ENCODE data around the gene AFF3.
A peak's percentile ranks its signal among the peaks of the same experiment; 100 is the strongest.
"Not testable (repeated sequence)": the region's sequence is repeated elsewhere in the genome, so short reads cannot be mapped to it uniquely, and the experiment has no call there.

AFF3 gene

DNA sequence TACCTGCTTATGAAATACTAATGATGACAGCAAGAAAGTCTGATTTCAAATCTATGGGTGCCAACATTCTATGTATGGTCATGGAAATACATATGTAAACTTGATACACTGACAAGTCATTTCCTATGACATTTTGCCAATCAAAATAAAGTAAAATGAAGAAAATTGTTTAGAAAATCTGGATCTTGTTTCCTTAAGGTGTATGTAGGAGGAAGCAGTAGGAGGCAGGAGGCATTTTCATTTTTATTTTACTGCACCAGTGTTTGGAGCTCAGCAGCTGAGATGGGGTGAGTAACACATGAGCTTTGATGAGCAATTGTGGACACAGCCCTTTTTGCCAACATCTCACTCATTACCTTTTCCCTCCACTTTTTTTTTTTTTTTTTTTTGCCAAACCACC lies 167.0 kb downstream of the AFF3 start:
- no peak for DNase-seq

DNA sequence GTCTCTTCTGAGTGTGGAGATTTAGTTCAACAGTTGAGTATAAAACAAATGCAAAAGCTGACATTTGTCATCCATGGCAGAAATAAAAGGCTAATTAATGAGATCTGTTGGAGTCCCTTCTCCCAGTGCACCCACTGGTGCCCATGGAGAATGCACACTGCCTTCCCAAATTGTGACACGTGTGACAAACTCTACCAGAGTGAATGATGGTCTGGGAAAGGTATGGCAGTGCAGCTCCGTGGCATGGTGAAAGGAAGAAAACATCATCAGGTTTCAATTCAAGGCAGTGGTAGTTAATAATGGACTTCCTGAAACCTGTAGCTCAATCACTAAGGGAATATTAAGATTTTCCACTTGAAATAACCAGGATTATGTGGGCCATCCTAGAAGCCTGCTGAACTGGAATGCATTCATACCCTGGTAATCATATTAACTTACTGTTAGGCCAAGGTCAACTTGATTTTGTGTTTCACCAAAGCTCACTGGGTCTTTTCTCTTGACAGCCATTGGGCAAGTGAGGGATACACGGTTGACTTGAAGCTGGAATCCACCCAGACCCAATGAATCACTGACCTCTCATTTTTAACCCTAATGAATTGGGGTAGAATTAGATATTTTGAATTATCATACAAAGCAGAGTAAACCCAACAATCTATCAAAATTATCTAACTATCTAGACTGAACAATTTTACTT lies 167.6 kb downstream of the AFF3 start:
- DNase-seq = no peak

DNA sequence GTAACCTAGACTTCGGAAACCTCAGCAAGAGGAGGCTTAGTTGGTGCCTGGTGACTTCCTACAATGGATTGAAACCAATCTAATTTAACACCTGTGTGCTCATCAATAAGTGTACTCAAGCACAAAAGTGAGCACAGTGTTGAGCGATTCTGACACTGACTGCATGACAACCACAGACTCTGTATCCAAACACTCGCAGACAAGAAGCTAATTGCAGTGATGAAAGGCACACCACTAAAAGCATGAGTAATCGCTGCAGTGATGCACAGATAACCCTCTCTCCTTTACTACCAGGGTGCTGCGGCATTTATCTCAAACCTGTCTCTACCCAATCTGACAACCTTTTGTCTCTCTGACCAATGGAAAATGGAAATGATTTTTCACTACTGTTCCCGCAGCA lies 168.1 kb downstream of the AFF3 start:
- DNase-seq = no peak

DNA sequence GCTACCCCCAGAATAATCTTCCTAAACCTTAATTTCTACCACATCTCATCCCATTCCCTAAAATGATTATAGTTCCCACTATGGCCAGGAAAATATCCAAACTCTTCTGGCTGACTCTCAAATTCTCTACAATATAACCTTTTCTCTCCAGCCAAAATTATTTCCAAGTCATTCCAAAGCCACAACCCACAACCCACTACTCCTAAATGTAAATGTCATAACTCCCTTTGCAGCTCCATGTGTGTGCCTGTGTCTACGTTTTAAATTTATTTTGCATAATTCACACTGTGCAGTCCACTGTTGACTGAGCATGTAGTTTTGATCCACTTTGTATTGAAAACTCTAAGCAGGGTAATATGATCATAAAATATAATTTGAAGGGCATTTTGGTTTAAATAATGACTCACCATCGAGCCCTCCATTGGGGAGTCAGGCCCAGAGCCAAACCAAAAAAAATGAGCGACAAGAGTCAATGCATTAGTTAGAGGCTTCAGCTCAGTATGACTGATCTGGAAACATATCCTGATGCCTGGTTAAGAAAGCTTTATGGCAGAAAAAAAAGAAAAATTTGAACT lies 171.0 kb downstream of the AFF3 start:
- no peak for DNase-seq

DNA sequence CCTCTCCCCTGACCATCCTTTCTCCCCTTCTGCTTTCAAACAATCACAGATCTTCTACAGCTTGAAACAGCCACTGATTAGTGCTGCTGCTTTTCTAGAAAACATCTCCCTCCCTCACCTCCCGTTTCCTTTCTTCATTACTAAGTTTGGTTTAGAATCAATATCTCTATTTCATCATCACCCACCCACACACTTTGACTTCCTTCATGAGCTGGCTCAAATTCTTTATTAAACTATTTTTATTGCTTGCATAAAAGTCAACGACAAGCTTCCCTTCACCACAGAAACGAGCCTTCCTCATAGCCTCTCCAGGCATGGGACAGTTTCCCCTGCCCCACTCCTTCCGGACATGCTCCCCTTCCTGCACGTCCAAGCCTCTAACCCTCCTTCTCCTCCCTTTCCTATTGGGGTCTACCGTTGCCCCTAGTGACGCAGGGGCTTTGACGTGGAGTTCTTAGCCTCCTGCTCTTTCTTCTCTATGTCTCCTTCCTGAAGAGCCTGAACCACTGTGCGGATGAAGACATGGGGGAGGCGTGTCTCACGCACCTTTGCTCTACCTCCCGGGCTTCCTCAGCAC lies 172.0 kb downstream of the AFF3 start:
- no peak for DNase-seq

DNA sequence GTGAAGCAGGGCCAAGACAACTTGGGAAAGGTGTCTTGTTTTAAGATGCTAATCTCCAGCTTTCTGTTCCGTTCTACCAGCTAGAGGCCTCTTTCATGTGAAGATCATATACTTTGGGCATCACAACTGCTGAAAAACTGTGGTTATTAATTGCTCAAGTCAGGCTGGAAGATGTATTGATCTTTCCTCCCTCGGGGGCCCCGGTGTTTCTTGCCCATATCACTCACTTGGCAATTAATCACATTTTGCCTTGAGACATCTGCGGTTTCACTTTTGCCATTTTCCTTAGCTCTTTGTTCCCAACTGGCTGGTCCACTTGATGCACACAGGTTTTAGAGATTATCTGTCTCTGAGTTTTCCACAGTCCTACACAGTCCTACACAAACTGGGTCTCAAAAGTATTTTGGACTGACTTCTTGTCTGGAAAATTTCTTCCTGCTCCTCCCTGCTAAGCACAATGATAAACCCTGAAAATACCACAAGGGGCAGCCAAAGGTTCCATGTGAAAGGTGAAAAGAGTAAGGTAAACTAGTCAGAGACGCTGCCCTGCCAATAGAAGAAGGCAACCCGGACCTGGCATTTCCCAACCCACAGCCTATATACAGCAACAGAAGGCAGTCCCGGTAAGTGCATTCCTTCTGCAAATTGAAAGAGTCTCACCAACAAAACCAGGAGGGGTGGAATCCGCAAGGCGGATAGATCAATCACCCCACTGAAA lies 181.0 kb downstream of the AFF3 start:
- DNase-seq = no peak

DNA sequence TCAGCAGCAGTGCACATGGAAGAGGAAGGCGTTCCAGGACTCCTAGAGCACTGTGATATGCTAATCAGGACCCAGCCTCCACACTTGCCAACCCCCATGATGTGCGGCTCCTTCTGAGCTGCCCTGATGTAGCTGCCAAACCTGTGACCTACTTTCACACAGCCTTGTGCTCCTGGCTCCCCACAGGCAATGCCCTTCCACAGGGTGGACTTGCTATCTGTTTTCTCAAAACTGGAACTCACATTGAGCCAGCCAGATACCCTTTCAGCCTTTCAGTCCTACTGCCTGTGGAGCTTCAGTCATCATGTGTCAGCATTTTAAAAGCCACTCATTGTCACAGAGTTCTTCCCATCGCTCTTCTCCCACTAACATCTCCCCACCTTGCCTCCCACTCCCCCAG lies 181.6 kb downstream of the AFF3 start:
- DNase-seq = peak in 11 of 58 donors; percentile 3 to 51 (median 11)

DNA sequence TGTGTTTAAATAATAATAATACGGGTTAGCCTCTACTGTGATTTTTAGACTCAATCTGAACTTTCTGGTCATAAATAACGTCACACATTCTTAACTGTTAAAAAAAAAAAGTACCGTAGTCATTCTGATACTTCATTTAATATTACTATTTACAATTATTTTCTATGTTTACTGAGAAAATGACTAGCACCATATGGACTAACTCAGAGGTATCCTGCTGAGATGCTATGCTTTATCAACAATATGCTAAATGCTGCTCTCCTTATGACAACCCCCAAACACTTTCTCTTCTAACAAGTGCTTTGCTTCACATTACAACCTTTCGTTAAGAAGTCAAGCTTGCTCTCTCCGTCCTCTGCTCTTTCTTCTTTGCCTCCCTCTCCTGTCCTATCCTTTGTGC lies 182.1 kb downstream of the AFF3 start:
- no peak for DNase-seq

DNA sequence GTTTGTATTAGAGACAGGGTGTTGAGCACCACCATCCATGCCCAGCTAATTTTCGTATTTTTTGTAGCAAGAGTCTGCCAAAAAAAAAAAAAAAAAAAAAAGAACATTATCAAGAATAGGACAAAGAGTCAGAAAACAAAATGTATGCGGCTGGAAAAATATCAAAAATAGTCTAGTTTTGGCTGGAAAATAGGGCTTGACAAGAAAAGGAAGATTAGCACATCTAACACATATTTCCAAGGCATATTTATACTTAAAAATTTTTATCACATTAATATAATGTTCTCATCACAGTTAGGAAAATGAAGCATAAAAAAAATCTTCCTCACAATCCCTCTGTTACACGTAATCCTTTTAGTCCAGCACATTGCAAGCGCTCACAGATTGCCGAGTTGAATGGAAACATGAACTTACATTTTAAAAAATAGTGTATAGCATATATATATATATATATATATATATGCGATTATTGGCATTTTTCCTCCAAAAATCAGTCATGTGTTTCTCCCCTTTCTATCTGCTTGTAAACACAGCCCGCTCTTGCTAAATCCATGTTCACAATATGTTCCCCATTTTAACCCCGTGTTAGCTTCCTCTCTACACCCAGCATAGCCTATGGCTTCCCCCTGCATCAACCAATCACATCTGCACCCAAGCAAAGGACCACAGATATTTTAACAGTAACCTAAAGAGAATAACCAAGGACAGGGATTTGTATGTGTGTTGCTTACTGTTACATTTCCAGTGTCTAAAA lies 183.0 kb downstream of the AFF3 start:
- no peak for DNase-seq

DNA sequence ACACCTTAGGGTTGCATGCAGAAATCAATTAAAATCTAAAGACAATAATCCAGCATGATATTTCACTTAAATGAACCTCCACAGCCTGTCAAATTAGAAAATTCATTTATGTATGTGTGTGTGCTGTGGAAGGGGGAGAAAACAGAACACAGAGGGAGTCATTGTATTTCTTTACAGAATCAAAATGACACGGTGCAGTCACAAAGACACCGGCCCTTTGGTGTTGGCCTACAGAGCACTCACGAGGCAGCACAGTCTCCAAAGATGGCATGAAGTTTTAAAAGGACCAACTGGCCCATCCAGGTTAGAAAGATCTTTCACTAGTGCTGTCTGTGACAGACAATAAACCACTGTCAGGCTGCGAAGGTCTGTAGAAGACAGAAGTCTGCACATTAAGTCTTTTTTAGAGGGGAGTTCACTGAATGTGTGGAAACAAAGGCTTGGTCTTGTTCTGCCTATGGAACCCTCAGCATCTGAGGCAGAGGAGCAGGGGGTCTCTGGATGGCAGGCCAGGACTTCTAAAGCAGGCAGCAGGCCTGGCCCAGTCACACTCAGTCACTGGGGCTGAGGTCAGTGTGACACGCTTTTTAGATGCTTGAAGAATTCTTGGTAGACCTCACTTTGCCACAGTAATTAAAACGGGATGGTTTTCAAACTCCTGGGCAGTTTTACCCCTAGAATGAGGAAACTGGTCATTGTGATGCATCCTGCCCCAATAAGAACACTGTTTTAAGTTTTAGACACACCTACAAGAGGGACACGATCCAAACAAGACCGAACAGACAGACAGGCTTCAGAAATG lies 184.9 kb downstream of the AFF3 start:
- DNase-seq = no peak

DNA sequence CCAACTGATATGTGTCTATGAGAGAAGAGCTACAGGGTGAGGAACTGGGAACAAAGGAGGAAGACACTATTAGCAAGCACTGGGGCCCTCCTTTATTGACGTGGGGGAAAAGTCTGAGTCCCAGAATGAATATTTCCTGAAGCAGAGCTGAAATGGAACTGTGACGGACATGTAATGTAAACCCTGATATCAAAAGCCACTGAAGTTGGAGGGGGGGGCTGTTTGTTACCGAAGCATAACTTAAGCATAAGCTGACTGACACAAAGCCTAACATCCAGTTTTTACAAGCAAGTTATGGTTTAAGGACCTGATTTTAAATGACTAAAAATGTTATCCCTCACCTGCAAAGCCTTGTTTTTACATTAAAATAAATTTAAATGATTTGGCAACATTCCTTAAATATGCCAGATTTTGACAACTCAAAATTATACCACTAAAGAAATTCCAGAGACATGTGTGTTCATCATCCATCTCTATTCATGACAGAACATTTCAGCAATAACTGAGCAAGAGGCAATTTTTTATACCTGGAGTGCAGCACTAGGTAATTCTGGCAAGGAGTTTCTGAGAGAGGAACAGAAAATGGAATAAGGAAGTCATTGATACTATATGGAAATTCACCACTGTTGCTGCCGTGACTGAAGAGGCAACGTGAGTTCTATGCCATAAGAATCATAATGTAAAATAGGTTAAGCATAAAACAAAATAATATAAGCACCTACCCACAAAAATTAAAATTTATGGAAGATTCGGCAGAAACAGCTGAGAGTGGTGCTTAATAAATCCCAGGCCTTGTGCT lies 186.0 kb downstream of the AFF3 start:
- no peak for DNase-seq

DNA sequence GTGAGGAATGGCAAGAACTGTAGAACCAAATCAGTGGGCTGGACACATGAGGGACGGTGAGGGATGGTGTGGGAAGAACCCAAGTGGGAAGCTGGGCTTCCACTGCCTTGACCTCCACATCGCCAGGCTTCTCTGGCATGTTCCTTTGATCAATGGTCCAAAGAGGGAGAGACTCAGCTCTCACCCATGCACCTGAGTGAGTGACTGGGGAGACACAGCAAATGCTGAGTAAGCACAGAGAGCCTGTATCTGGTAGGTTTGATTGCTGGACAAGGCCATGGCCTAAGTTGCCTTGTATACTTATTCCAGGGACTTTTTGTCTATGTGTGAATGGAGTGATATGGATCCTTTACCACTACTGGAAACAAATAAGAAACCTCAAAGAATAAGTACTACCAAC lies 188.6 kb downstream of the AFF3 start:
- no peak for DNase-seq

DNA sequence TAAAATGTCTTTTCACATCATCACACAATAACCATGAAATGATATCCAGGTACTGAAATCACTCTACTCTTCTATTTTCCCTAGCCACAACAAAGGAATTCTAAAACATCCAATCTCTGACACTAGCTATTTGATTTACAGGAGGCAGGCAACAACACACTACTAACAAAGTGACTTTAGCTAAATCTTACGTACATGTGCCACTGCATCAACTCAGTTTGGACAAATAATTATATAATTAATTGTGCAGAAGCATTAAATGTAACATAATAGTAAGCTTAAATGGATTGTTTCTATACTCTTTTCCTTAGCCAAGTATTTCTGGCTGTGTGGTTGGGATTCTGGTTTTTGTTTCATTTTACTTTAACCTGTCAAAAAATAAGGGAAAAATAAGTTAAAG lies 192.4 kb downstream of the AFF3 start:
- no peak for DNase-seq

DNA sequence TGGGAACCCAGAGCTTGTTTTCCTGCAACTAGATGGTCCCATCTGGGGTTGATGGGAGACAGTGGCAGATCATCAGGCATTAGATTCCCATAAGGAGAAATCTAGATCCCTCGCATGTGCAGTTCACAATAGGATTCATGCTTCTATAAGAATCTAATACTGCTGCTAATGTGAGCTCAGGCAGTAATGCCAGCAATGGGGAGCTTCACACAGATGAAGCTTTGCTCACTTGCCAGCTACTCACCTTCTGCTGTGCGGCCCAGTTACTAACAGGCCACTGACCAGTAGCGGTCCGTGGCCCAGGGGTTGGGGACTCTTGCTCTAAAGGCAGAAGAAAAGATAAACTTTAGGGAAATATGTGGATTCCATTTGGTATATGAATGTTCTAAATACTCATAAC lies 192.9 kb downstream of the AFF3 start:
- DNase-seq = no peak

DNA sequence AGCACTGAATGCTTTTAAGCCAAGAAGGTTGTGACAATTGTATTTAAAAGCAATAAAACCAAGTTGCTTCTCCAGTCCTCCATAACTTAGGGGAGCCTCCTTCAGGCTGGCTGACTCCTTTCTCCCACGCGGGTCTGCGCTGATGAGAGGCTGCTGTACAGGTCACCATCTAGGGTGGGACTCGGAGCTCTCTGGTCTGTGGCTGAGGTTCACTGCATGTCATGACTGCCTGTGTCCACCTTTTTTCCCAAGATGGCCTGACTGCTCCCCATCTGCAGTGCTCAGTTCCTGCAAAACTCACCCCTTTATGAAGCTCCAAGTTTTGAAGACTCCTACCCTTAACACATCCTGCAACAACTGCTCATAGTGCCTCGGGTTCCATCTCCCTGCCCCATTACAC lies 194.4 kb downstream of the AFF3 start:
- no peak for DNase-seq

DNA sequence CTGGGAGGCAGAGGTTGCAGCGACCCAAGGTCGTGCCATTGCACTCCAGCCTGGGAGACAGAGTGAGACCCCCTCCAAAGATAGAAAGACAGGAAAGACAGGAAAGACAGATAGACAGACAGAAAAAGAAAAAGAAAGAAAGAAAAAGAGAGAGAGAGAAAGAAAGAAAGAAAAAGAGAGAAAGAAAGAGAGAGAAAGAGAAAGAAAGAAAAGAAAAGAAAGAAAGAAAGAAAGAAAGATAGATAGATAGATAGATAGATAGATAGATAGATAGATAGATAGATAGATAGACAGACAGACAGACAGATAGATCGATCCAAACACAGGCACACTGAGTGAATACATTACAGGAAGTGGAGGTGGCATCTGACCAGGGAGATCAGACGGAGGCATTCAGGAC lies 195.0 kb downstream of the AFF3 start:
- not testable (repeated sequence) for DNase-seq

DNA sequence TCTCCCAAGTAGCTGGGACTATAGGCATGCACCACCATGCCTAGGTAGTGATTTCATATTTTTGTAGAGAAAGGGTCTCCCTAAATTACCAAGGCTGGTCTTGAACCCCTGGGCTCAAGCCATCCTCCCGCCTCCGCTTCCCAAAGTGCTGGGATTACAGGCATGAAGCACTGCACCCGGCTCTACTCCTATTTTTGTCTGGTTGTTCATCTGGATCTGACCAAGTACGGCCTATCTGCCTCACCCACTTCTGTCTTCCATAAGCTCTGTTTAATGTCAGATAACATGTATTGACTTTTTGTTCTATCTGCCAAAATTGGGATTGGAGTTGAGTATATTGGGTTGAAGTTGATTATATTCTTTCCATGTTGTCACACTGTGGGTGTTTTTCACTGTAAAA lies 198.4 kb downstream of the AFF3 start:
- DNase-seq = no peak

DNA sequence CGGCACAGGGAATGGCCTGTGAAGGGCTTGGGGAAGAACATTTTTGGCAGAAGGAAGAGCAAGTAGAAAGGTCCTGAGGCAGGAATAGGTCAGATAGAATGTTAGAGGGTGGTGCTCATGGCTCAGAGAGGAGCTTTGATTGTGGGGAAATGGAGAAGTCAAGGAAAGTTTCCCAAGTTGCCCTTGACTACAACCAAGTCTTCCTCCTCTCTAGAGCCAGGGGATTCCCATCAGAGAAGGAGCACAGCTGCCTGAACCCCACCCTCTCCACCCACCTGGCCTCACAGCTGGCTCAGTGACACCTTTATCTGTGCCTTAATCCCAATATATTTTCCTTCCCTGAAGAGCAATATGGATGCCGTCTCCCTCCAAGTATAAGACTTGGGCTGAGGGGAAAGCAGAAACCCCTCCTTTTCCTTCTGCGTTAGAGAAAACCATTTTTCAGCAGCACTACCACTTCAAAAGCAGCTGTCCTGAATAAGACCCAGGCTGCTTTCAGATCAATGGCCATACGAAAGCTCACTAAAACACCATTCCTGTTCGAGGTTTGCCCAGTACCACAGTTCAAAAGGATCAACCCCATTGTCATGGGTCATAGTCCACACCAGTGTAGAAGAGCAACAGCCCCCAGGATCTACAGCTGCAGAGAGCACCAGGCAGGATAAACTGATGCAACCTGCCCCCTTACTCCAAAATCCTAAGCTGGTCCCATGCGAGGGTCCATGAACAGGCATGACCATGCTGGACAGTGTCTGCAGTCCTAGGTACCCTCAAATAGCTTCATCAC lies 199.6 kb downstream of the AFF3 start:
- DNase-seq = no peak

DNA sequence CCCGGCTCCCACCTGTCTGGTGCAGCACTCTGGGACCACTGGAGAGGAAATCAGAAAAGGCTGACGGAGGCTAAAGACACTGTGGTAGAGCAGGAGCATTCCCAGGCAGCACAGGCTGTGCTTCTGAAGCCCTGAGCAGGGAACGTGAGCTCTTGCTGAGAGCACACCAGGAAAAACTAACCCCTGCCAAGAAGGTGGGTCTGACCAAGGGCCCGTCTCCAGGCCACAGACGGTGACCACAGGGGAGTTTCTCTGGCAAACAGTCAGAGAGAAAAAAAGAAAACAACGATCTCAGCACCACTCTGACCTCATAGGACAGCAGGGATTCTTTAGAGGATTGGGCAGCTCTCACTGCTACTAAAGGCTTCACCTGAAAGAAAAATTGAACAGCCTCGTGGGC lies 201.4 kb downstream of the AFF3 start:
- DNase-seq = no peak

Data from anterior cingulate cortex (tissue), 58 donors.